CD1c-positive myeloid dendritic cell (primary cell): ENCODE results near the gene ALX1.
A peak's percentile ranks its signal among the peaks of the same experiment; 100 is the strongest.

Source experiments
- DNase-seq: peaks from one replicate; pipeline ENCODE4 v3.0.0-alpha.2; 2016; ENCODE audit errors: extremely low spot score

The ALX1 gene

DNA sequence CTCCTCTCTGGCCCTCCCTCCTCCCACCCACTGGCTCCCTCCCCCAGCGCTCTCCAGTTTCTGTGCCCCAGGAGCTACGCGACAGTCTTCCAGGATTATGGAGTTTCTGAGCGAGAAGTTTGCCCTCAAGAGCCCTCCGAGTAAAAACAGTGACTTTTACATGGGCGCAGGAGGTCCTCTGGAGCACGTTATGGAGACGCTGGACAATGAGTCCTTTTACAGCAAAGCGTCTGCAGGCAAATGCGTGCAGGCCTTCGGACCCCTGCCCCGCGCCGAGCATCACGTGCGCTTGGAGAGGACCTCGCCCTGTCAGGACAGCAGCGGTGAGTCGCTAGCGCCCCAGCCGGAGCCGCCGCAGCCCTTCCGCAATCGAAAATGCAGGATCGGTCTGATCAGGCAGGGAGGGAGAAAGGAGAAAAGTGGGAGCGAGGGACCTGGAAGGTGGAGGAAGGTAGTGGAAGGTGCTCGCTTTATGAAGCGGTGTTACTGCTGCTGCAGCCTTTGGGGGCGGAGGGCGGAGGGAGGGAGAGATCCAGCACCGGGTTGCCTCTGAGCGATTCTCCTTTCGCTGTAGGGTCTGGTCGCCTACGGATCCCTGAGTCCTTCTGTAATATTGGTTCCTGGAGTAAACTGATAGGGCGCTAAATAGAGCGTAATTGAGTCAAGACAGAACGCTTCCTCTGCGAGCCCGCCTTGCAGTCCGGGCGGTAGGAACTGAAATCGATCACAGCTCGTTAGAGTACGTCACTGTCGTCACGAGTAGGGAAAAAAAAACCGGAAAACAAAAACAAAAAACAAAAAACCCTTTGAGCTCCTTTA, at the start of gene ALX1:
Gene ALX1, plus strand, starts transcription at position 56 of the 819 bp plus-strand sequence. Its CDS starts 42 bp downstream, at position 98.
- DNase-seq = peak; percentile 21

DNA sequence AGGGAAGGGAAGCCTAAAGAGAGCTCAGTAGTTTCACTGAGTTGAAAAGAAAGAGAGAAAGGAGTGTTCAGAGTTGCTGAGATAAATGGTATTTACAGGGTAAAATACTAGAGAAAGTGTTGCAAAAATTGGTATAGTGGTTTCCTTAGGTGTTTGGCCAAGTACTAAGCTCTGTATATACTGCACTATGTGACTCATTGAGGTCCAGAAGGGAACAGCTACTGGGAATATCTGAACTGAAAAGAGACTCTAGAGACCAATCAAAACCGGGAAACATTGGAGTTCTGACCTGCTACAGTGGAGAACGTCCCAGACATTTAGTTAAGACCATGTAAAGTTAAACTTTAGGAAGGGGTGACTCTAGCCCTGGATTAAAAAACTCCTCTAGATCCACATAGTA, 42.7 kb upstream of the ALX1 start:
- DNase-seq = no peak

DNA sequence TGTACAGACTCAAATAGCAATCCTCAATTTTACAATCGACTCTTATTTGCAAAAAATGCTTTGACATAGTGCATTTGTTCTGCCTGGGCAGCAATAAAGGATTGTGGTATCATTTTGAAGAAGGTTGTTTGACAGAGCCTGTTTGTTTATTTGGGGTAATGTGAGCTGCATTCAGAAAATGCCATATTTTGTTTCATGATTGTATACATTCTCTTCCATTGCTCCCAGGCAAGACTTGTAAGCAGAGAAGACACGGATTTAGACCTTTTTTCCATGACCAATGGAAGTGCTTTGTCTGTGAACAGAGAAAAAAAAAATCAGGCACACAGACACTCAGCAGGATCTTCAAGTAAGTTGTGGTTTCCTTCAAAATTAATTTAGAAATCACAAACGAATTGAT, 35.5 kb upstream of the ALX1 start:
- no peak for DNase-seq

DNA sequence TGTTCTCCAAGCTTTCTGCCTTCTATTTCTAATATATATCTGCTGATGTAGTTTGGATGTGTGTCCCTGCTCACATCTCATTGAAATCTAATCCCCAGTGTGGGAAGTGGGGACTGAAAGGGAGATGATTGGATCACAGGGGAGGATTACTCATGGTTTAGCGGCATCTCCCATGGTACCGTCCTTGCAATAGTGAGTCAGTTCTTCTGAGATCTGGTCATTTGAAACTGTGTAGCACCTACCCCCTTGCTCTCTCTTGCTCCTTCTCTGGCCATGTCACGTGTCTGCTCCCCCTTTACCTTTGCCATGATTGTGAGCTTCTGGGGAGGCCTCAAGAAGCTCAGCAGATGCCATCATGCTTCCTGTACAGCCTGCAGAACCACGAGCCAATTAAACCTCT, 26.2 kb upstream of the ALX1 start:
- DNase-seq = no peak

DNA sequence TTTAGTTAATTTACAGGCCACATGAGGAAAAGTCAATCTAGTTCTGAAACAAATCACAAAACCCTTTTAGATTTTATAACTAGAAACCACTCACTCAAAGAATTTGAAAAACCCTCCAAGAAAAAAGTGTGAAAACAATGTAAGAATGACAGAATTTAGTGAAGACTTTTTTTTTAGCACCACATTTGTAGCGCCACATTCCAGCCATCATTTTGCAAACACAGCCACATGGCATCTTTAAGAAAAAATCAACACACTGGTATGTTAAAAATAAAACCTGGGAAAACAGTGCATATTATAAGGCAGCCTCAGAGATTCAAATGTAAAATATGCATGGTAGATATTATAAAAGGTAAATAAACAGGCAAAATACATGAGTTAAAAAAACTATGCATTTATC, 22.3 kb upstream of the ALX1 start:
- no peak for DNase-seq

DNA sequence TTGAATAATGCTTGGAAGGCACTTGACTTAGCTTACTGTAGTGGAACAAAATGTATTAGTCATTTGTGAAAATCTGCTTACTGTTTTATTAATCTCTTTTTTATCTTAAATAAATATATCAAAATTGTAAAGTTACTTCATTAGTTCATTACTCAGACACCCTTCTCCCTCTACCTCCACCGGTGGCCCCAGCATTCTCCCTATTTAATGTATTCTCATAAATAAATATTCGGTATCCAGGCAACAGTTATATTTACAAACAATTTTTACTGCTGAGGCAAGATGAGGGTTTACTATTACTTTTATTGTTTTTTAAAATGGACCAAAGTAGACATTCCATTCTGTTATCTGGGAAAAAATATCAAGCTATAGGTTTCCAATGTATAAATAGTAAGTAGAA, 19.6 kb upstream of the ALX1 start:
- no peak for DNase-seq

DNA sequence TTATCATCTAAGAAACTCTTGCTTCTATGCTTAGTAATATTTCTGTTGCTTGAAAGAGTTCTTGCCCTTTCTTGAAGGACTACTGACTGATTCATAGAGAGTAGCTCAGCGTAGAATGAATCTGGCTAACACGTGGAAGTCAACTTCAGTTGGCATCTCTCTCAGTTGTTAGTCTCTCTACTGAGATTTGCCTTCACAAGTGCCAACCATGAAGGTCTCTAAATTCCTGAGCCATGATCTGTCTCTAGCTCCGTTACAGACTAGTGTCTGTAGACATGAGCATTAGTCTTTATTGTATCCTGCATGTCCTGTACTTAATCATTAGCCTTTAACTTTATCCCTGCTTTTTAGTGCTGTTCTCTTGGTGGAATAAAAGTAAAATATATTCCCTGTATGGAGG, 19.1 kb upstream of the ALX1 start:
- no peak for DNase-seq

DNA sequence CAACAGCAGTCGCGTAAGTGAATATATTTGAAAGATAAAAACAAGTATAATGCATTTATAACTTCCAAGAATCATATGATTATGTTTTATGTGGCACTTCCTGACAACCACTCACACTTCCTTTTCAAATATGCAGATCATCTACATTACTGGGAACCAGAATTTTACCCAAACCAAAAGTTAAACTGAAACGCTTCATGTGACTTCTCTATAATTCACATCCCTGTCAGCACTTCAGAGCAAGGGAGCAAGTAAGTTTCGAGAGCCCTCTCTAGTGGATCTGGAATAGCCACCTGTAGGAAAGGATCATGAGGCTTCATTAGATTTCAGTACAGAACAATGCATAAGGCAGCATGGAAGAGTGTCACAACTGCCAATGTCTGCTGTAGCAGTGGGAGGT, 13.7 kb upstream of the ALX1 start:
- DNase-seq = peak; percentile 1

DNA sequence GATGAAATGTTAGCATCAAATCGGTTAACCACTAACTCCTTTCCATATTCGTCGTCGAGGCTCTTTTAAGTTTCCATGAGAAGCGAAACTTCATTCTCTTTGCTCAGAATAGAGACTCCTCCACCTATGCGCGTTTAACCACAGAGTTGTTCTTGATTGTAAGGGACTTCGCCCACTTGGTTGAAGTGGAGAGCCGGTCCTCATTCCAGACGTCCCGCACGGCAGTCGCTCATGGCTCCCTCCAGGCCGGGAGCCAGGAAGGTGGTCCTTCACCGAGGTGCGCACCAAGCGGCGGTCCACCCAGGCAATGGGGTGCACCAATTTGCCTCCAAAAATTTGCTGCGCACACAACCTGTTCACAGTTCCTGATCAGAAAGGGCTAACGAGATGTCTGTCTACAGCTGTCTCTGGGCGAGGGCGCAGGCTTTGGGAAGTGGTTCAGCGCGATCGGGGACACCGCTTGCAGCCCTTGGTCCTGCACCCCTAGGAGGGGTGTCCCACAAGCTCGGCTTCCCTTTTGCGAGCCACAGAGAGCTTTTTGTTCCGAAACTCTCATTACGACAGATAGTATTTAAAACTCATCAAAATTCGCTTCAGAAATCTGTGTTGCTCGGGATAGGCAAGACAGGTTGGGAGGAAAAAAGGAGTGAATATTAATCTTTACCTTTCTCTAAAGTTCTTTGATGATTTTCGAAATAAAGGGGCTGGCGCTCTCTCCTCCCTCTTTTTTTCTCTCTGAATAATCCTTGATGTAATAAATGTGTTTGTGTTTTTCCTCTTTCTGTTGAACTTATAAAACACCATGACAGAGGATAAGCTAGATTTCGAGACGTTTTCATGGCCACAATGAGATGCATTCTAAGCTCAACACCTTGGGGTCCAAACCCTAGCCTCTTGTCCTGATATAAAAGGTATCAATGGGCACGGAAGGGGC, 6.4 kb upstream of the ALX1 start:
- no peak for DNase-seq

DNA sequence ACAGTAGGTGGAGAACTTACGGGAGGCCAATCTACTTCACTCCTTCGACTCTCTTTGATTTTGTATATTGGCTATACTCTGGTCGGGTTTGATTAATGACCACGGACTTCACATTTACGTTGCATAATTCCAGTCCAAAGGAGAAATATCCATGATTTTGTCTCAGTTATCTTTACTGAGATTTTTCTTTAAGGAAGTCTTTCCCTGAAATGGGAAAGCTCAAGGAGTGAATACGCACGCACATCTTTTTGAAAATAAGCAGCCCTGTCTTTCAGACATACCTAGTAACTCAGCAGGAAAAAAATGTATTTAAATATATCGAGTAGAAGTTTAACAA, 5.7 kb upstream of the ALX1 start:
- no peak for DNase-seq

DNA sequence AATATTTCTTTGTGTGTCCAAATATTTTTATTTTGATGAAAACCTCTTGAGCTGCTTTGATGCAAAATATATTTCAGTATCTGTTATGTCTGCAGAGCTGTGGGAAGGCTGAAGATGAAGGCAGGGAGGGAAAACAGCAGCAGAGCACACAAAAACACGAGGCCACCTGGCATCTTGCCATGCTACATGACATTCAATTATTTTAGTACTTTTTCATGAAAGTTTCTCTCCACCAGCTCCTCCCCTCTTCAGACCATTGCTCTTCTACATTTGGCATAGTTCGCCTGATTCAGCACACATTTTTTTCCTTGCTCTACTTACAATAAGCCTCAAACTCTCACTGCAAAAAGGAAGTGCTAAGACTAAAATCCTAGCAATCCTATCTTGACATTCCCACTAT, 4.6 kb upstream of the ALX1 start:
- DNase-seq = no peak

DNA sequence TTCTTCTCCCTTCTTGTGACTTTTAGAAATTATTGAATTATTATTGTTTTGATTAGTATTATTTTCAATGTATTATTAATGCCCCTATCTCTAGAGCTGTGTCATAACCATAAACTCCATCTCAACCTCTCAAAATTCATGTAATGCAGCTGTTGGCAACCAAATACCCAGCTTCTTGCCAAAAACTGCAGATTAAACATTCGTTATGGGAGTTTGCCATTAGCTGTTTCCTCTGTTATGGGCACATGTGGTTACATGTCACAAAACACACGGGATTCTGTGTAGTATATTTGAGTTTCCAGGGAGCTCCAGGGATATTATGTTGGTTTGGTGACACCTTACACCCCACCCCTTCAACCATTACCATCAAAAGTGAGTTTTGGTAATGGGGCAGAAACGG, 2.8 kb upstream of the ALX1 start:
- no peak for DNase-seq

DNA sequence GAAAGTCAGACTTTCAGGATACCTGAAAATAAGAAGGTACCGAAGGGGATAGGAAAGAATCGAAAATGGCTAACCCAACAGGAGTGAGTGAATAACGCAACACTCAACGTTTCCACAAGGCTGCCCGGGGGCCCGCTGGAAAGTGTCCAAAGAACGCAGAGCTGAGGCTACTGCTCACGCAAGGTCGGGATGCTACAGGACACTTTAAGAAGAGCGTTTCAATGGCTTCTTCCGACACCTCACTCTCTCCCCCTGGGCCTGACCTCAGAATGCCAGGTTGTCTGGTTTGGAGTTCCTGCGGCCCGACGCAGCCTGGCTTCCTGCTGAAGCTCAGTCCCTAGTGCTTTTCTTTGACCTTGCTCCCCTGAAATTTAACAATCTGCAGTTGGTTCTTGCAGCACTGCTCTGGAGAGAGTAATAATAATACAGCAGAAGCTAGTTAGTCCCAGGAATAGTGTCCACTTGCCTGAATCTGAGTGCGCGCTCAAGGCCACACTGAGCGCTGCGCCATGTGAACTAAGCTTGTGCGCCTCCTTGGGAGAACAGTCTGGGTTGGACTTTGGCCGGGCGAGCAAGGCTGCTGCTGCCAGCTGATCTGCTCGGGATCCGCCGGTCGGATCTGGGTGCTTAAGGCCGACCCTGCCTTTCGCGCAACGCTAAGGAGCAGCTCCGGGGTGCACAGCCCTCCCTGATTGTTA, 2.0 kb upstream of the ALX1 start:
- DNase-seq = no peak

DNA sequence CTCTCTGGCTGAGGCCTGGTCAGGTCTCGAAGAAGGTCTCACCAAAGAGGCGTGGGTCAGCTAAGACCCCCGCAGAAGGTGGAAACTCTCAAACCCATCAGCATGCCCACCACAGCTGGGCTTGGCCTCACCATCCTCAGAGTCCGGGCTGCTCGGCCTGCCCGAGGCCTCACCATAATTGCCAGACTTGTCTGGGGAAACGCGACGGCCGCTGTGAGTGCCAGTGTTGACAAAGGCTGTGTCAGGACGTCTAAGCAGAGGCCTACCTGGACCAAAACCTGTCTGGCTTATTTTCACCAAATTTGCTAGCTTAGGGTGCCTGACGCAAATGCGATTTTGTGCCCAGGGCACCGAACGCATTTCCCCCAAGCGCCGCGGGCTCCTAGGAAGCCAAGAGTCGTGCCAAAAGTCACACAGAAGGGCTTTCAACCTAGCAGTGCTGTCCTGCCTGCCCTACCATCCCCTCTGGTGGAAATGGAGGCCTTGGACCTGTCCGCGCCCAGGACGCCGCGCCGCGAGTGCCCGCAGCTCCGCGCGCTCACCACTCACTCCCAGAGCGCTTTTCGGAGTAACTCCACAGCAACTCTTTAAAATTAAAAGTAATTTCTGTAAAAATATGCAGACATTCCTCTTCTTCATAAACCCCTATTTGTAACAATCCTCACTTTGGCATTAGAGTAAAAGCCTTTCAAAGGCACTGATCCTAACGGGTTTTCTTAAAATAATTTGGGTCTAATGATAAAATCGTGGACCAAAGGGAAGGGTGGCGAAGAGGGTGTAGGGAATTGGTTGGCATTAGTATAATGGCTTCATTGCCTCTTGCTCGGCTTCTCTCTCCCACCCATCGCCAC, 1.2 kb upstream of the ALX1 start:
- no peak for DNase-seq

DNA sequence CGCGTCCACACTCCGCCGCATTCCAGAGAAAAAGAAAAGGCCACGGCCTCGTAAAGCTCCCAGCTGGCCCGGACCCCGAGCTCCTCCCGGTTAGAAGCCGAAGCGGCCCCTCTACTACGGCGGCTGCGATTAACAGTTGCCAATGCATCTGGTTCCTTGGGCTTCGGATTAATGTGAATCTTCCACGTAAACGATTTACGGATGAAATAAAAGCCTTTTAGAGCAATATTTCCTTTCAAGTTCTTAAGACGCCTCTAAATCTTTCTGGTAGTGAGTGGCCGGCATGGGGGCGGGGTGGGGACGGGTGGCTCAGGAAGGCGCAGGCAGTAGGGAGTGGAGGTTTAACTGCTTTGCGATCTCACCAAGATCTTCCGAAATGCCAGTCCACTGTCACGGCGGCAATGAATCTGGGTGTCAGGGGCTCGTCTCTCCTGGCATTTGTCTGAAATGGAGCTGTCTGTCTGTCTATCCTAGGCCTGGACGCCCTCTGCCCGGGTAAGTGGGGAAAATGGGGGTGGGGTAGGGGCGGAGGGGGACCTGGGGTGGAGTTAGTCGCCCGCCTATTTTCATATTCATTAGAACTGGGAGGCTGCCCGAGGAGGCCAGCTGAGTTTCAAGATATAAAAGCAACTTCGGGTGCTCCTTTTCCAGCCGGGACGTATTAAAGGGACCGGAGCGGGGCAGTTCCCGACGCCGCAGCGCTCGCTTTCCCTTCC, 413 bp upstream of the ALX1 start:
- DNase-seq = no peak

DNA sequence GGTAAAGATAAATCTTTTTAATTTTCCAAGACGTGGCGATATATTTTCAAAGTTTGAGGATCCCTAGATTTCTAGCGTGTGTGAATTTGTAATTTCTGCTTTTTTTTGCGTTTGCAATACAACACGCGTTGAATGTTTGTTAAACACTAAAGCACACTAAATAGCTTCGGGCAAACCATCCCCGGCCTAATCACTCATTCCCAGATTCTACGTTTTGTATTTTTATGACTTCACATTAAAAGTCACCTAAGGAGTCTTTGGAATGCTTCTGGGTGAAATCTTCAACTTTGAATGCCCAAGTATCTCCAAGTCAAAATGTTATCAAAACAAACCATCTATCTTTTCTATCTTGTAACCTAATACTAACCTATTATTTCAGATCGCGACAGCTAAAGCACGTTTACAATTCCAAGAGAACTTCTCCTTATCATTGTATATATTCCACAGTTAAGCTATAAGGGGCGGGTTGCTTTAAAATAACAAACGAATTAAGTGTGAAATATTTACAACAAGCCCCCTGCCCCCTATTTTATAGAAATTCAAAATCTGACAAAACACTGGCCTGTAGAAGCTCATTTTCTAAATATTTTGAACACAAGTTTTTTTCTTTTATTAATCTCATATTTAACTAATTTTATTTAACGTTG, 1.1 kb downstream of the ALX1 start:
- DNase-seq = no peak

DNA sequence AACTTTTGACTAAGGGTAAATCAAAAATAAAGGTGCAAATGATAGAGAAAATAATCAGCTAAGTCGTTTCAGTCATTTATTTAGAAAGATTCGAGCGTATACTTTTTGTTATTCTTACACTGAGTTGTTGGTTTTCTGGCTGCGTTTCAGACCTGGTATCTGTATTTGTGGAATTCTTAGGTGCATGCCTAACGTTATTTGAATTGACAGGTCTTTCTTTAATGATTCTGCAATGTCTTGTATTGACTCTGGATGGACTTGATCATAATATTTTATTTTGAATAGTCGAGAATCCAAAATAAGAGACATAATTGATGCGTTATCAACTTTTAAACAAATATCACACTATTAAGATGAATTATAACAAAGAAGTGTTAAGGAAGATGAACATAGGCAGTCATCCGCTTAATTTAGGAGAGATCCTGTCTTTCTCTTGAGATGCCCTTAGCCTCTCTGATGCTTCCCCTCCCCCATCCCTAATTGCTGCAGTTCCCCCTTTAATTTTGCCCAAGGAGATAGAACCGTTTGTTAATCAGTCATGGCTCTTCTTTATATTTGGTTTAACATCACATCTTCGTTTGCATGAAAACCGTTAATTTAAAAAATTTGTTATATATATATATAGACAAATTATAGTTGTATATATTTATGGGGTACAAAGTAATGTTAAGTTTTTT, 1.8 kb downstream of the ALX1 start:
- no peak for DNase-seq

DNA sequence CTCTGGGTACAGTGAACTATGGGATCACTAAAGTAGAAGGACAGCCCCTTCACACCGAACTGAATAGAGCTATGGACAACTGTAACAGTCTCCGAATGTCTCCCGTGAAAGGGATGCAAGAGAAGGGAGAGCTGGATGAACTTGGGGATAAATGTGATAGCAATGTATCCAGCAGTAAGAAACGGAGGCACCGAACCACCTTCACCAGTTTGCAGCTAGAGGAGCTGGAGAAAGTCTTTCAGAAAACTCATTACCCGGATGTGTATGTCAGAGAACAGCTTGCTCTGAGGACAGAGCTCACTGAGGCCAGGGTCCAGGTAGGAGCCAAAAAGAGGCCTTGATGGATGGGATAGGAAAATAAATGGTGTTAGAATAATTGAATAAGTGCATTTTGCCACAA, 3.5 kb downstream of the ALX1 start:
- DNase-seq = no peak

DNA sequence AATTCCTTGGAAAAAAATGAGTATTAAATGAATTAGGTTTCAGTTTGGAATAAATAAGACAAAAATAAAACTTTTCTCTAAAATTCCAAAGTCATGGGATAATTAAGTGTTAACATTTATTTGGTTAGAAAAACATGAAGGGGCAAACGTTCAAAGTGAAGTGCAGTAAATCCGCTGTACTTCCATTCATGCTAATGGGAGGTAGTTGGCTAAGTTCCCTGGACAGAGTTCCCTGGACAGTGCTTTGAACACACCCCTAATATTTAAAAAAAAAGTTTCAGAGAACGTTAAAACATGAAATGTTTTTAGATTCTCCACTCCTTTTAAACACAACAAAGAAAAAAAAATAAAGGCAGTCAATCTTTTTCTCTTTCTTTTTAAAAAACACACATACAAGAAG, 16.3 kb downstream of the ALX1 start:
- no peak for DNase-seq

DNA sequence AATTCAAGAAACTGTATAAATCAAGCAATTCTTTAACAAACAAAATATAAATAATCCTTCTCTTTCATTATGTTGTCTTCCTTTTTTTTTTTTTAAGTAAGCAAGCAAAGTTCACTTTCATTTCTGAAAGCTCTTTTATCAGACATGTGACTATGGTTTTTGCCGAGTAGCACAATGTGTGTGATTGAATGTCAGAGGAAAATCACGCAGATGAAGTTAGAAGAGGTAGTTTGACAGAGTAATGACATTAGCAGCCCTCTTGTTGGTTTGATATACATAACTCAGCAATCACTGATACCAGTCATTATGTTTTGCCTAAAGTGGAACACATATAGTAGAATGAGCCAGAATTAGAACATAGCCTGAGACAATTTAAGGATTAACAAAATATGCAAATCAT, 19.0 kb downstream of the ALX1 start:
- DNase-seq = no peak
